HepG2 (cell line): ENCODE data around the gene IQCM.

ENCODE experiments used
- TAF1 ChIP-seq: sonication (generic); formaldehyde crosslinking; IDR thresholded peaks from 2 replicates; pipeline ENCODE4 v1.4.0; 2020; ENCODE audit warnings: missing genetic modification reagents
- ZNF512 ChIP-seq: sonication (generic); formaldehyde crosslinking; IDR thresholded peaks from 2 replicates; pipeline ENCODE4 v1.4.0; 2020; ENCODE audit warnings: mild to moderate bottlenecking, missing genetic modification reagents

- no peak for TF ChIP-seq TAF1 (CRISPR knock-in tag)
- no peak for TF ChIP-seq ZNF512 (CRISPR knock-in tag)
Observed at GRCh38 chr4:149555799-149556198, 259.8 kb downstream of the IQCM start.
